Aorta (tissue), 5 donors: ENCODE data around the gene MUC6. TPM values are rescaled to one million over a fixed set of nuclear protein-coding genes. Genes with fewer than 3 reads are reported as not detected.

Source experiments
- ATAC-seq: fragments of 200-7000 bp; cut with Tn5 transposase; one replicate; pipeline ENCODE4 v1.9.1; 2022; ENCODE audit warnings: moderate library complexity; ENCODE audit not compliant: low FRiP score
- DNase-seq, 2 donors: peaks; one replicate each; pipeline ENCODE4 v3.0.0-alpha.2; 2020
- H3K27ac ChIP-seq, 2 donors: one replicate each; pipeline ENCODE4 v1.5.1; 2013; ENCODE audit warnings: low read length in 2 of 2, mild to moderate bottlenecking in 2 of 2, moderate library complexity in 2 of 2, control low read depth in 1 of 2, inconsistent platforms in 1 of 2, low read depth in 1 of 2
- H3K27me3 ChIP-seq, 2 donors: one replicate each; pipeline ENCODE4 v1.6.1; 2013; ENCODE audit warnings: control low read depth in 1 of 2, low read length in 1 of 2, mild to moderate bottlenecking in 1 of 2, moderate library complexity in 1 of 2; ENCODE audit not compliant: insufficient read depth in 2 of 2, control insufficient read depth in 1 of 2
- H3K36me3 ChIP-seq, 2 donors: one replicate each; pipeline ENCODE4 v1.6.1; 2013; ENCODE audit warnings: control low read depth in 1 of 2, low read length in 1 of 2, mild to moderate bottlenecking in 1 of 2; ENCODE audit not compliant: insufficient read depth in 2 of 2, control insufficient read depth in 1 of 2
- H3K4me1 ChIP-seq, 2 donors: one replicate each; pipeline ENCODE4 v1.6.1; 2013; ENCODE audit warnings: low read length in 2 of 2, control low read depth in 1 of 2, mild to moderate bottlenecking in 1 of 2, moderate library complexity in 1 of 2; ENCODE audit not compliant: insufficient read depth in 2 of 2, control insufficient read depth in 1 of 2
- H3K4me3 ChIP-seq, 2 donors: one replicate each; pipeline ENCODE4 v1.5.1; 2013; ENCODE audit warnings: low read length in 2 of 2, control low read depth in 1 of 2, mild to moderate bottlenecking in 1 of 2
- H3K9me3 ChIP-seq: one replicate; pipeline ENCODE4 v1.6.1; 2013; ENCODE audit warnings: mild to moderate bottlenecking, low read length; ENCODE audit not compliant: control insufficient read depth
- WGBS, 2 donors: extraction: QIAGEN DNeasy Blood & Tissue Kit; methylation state at CpG; one replicate each; pipeline ENCODE4 v1.1.7; 2013; 5-methylcytosine and 5-hydroxymethylcytosine counted together
- intact Hi-C, 2 donors: fragments of 100-400 bp; cut with DNase I; formaldehyde crosslinking; loops; one replicate each; pipeline versions ENCODE4 v1.14.2 to v1.15.0; 2022
- polyA plus RNA-seq, 2 donors: library from polyadenylated mRNA; stranded (reverse); fragments of 200-250 nt; gene quantifications; one replicate each; pipeline ENCODE4 v1.2.3, GENCODE V29; 2013
- total RNA-seq, 2 donors: library from RNA; stranded (reverse); fragmentation: NEBNext Ultra II Directional; extraction: Animal tissue kit (Norgen Biotek cat#: 25700); gene quantifications; one replicate each; pipeline ENCODE4 v1.2.1, GENCODE V29; 2021
- donor health status: healthy with polysubstance abuse.
- donor health status: Bipolar disorder and iron deficiency.
- donor health status: DM: no; HTN: no; CAD: no.
- donor health status: DM: no; HTN: no; CAD: no.
- donor health status: DM: yes; HTN: yes; CAD: no.

The MUC6 gene
- total and polyA plus RNA-seq, 4 donors: under 0.01 to 0.49 TPM; not detected in 2

GRCh38 chr11:1060852-1061616, 24.5 kb upstream of the MUC6 start:
- Histone ChIP-seq H3K4me1 (no peaks in the 10 kb centered on the region), H3K4me3 (no peak overlapping the region), H3K27ac (no peak overlapping the region), H3K36me3 (no peaks in the 10 kb centered on the region), H3K27me3 (no peaks in the 10 kb centered on the region), H3K9me3 (no peaks in the 10 kb centered on the region)
- WGBS, 2 donors: 61 to 62% methylated on average over 18 of the region's 18 CpGs
- ATAC-seq (peak; percentile 19), DNase-seq (peak in 1 of 2 donors; percentile 59)
- intact Hi-C loops: no loop called here

GRCh38 chr11:1060410-1060809, 23.9 kb upstream of the MUC6 start:
- Histone ChIP-seq H3K27ac (no peak overlapping the region), H3K9me3 (no peaks in the 10 kb centered on the region), H3K27me3 (no peaks in the 10 kb centered on the region), H3K4me1 (no peaks in the 10 kb centered on the region), H3K4me3 (no peak overlapping the region), H3K36me3 (no peaks in the 10 kb centered on the region)
- no peak for ATAC-seq
- WGBS, 2 donors: 84% methylated on average over 16 of the region's 16 CpGs
- no peak for DNase-seq
- intact Hi-C loops: no loop called here

GRCh38 chr11:1059759-1060158, 23.2 kb upstream of the MUC6 start:
- H3K4me3 ChIP-seq: no peak overlapping the region
- no peaks in the 10 kb centered on the region for H3K36me3 ChIP-seq
- H3K27ac ChIP-seq: no peak overlapping the region
- intact Hi-C loops: loop anchor here in 1 of 2 donors (10.0 kb wide), 1 partner anchor 135 kb away; the partner anchor contains the start of gene AP2A2
- H3K4me1 ChIP-seq: no peaks in the 10 kb centered on the region
- WGBS, 2 donors: 65 to 83% methylated on average over 13 to 15 of the region's 15 CpGs
- H3K27me3 ChIP-seq: no peaks in the 10 kb centered on the region
- DNase-seq (no peak), ATAC-seq (peak; percentile 12)
- H3K9me3 ChIP-seq: no peaks in the 10 kb centered on the region

GRCh38 chr11:1057806-1058205, 21.3 kb upstream of the MUC6 start:
- intact Hi-C loops: loop anchor here in 1 of 2 donors (10.0 kb wide), 1 partner anchor 133 kb away; the partner anchor contains the start of gene AP2A2
- Histone ChIP-seq H3K4me3 (no peak overlapping the region), H3K27ac (no peak overlapping the region), H3K27me3 (no peaks in the 10 kb centered on the region), H3K9me3 (no peaks in the 10 kb centered on the region), H3K36me3 (no peaks in the 10 kb centered on the region), H3K4me1 (no peaks in the 10 kb centered on the region)
- DNase-seq (no peak), ATAC-seq (no peak)
- WGBS, 2 donors: 82 to 85% methylated on average over 16 of the region's 16 CpGs

- Histone ChIP-seq H3K4me3 (no peak overlapping the region), H3K27ac (no peak overlapping the region), H3K9me3 (no peaks in the 10 kb centered on the region), H3K4me1 (no peaks in the 10 kb centered on the region), H3K36me3 (no peaks in the 10 kb centered on the region), H3K27me3 (no peaks in the 10 kb centered on the region)
- DNase-seq (peak in 1 of 2 donors; percentile 74), ATAC-seq (no peak)
- intact Hi-C loops: loop anchor here in 1 of 2 donors (10.0 kb wide), 1 partner anchor 131 kb away; the partner anchor contains the start of gene AP2A2
- WGBS, 2 donors: 78 to 79% methylated on average over 45 to 46 of the region's 46 CpGs
Observed at GRCh38 chr11:1055990-1056771, 19.7 kb upstream of the MUC6 start.

- H3K36me3 ChIP-seq: no peaks in the 10 kb centered on the region
- intact Hi-C loops: loop anchor here in 1 of 2 donors (10.0 kb wide), 1 partner anchor 130 kb away; the partner anchor contains the start of gene AP2A2
- WGBS, 2 donors: 90 to 91% methylated on average over 17 of the region's 17 CpGs
- H3K9me3 ChIP-seq: no peaks in the 10 kb centered on the region
- no peaks in the 10 kb centered on the region for H3K4me1 ChIP-seq
- H3K4me3 ChIP-seq: no peak overlapping the region
- H3K27me3 ChIP-seq: no peaks in the 10 kb centered on the region
- no peak for ATAC-seq
- peak in 1 of 2 donors; percentile 42 for DNase-seq
- no peak overlapping the region for H3K27ac ChIP-seq
Observed at GRCh38 chr11:1055109-1055703, 18.7 kb upstream of the MUC6 start.

GRCh38 chr11:1054143-1055108, 17.9 kb upstream of the MUC6 start:
- no peak for ATAC-seq
- Histone ChIP-seq H3K4me3 (no peak overlapping the region), H3K36me3 (no peaks in the 10 kb centered on the region), H3K27me3 (no peaks in the 10 kb centered on the region), H3K27ac (no peak overlapping the region), H3K9me3 (no peaks in the 10 kb centered on the region), H3K4me1 (no peaks in the 10 kb centered on the region)
- DNase-seq: peak; percentile 43 to 70
- intact Hi-C loops: loop anchor here in 1 of 2 donors (10.0 kb wide), 1 partner anchor 130 kb away; the partner anchor contains the start of gene AP2A2
- WGBS, 2 donors: 40 to 41% methylated on average over 25 of the region's 25 CpGs
